HG02970 (cell line): ENCODE data around the gene ABHD12B.

ENCODE experiments used
- ATAC-seq: cut with Tn5 transposase; IDR thresholded peaks from one replicate; pipeline ENCODE4 v1.9.1; 2021; ENCODE audit warnings: mild to moderate bottlenecking, moderate library complexity, moderate number of reproducible peaks; ENCODE audit not compliant: unreplicated experiment, low FRiP score

ABHD12B gene, protein sequence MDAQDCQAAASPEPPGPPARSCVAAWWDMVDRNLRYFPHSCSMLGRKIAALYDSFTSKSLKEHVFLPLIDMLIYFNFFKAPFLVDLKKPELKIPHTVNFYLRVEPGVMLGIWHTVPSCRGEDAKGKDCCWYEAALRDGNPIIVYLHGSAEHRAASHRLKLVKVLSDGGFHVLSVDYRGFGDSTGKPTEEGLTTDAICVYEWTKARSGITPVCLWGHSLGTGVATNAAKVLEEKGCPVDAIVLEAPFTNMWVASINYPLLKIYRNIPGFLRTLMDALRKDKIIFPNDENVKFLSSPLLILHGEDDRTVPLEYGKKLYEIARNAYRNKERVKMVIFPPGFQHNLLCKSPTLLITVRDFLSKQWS

DNA sequence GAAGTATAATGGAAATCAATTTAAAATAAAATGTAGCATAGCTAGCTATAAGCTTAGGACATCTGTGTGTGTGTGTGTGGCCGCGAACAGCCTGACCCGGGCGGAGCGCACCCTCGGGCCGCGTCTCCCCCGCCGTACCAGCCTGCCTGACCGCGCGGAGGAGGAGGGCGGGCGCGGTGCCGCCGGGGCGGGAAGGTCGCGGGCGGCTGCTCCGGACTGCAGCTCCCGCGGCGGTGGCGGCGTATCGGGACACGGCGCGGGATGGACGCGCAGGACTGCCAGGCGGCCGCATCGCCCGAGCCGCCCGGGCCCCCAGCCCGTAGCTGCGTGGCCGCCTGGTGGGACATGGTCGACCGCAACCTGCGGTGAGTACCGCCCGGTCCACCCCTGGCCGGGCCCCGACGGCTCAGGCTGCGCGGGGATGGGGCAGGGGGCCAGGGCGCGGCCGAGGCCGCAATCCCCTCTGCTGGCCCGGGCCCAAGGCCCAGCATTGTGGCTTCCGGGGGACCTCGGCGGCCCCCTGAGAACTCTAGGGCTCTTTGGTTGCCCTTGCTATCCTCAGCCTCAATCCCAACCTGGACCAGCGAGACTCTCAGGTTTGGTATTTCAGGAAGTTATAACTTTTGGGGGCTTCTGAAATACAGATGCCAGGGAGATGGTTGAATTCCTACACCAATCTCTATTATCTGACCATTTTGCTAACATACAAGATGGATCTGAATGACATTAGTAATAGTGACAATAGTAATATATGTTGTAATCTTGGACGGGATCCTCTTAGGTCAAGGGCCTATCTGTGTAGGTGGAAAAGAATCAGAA, at the start of gene ABHD12B:
Gene ABHD12B (plus strand): TSS at position 140 of the 819 bp plus-strand sequence. CDS start 122 bp downstream, at position 262.
- no peak for ATAC-seq

DNA sequence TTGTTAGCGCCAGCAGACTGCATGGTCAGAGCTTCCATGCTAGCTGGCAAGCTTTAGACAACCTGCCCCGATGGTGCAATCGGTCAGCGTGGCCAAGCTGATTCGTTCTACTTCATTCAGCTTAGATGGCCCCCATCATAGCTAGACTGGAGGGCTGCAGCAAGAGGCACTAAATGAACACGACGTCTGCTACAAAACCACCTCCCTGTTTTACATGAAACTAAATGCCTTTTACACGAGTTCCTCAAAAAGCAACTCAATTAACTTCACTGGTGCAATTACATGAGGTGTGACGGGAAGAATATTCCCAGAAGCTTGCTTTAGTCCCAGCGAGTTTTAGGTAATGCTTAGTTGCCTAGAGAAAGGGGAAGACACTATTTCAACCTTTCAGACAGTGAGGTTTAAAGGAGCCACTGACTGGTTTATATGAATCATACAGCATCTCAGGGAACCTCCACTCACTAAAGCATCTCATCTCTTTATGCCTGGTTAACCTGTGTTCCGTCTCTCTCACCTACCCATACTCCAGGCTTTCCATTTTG, 49.3 kb upstream of the ABHD12B start:
- ATAC-seq, result no peak

DNA sequence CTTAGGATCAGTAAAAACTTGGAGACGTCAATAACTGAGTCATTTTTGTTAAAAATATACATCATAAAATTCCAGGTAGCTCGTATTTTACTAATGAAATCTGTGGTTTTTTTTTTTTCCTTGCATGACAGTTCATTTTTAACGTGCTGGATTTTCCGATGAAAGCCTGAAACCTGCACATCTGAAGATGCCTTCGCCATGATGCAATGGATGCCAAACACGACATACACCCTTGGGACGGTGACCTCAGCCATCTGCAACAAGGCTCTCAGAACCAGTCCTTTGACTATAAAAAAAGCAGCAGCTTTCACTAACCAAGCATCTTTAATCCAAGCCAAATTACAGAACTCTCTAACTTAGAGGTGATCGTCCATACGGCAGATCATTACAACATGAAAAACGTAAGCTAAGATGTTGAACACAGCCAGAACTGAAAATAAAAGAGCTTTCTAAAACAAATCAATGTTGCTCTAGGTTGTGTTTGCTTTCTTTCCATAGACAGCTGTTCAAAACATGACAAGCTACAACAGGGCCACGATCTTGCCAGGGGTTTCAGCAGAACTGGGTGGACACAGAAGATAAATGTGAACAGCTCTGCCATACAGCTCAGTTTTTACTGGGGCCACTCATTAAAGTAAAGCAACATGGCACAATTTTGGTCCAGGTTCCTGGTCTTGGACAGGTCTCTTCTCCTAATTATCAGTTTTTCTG, 48.6 kb upstream of the ABHD12B start:
- ATAC-seq, result peak; percentile 6

DNA sequence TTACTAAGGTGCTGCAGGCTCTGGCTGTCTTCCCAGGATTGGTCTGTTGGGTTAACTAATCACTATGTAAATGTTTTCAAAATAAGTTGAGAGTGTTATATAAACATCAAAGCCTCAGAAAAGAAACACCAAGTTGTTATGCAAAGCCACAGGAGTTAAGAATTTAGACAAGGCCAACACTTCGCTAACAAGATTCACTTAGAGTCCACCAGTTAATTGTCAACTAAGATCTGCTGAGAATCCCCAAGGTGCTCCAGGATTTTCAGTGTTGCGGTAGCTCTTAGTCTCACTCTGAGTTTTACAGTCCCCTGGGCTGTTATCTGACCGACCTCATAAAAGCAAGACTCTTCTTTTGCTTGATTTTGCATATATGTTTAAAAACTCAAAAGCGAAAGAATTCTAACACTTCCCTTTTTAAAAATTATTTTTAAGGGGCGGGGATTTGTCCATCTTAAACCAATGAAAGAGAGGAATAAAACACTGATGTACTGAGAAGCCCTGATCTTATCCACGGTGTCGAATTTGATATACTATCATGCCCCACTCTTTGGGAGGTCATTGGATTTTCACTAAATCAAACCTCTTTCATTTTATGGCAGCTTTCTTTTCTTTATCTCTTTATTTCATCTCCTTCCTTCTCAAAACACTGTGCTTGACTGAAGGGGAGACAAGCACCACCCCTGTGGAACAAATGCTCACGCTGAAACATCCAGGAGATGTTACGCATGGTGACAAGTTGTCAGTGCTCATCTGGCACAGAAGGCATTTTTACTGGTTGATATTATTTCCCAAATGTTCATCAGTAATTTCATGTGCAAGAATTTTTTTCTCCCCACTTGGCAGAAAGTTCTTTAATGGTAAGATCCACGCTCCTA, 47.9 kb upstream of the ABHD12B start:
- peak; percentile 66 for ATAC-seq

DNA sequence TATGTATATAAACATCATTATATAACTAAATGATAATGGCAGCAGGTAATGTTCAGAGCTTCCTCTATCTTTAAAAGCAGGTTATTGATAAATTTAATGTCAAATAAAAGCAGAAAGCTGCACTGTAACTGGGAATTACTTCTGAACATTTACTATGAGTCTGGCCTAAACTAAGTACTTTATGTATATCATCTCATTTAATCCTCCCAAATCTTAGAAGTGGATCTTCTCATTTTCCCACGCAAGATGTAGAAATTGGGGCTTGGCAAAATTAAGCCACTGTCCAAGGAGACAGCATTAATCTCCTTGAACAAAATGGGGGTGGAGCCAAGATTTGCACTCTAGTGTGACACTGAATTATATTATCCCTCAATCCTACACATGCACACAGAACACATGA, 46.5 kb upstream of the ABHD12B start:
- no peak for ATAC-seq

DNA sequence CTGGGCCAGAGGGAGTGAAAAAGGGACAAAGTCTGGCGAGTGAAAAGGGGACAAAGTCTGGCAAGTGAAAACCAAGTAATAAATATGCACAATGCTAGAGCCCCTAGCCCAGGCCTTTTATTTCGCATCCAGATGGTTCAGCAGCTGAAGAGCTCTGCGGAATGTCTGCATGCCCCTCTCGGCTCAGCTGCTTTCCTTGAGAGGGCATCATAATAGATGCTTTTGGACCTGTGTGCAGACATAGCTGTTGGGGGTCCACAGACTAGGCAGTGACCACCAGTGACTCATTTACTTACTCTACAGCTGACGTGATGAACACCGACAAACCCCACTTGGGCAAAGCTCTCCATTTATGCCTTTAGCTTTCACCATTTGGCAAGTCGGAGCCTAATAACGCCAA, 45.2 kb upstream of the ABHD12B start:
- no peak for ATAC-seq

DNA sequence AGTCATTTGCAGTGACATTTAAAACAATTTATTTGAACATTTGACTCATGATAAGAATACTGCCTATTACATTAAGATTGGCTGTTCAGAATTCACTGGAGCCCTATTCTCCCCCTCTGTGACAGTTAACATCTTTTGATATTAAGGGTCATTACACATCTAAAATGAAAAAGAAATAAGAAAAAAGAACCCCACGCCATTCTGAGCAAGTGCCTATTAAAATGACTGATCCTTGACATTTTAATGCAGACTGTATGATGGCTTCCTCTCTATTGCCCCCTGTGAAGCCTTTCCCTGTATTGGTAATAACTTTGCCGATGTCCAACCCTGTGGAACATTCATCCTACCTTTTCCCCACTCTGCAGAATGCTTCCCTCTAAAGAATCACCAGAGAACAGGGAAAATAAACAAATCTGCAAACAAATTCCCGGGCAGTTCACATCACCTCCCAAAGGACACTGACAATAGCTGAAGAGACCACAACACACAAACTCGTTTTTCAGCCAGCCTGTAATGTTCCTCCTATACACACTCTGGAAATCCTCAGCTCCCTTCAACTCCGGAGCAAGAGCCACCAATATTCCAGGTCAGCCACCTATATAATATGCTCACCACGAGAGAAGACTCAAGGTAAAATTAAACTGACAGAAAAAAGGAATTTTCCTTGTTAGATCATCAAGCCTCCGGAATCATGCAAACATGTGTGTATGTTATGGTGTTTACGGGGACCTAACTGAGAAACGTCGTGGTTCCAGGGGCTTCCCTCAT, 42.9 kb upstream of the ABHD12B start:
- ATAC-seq, result no peak

DNA sequence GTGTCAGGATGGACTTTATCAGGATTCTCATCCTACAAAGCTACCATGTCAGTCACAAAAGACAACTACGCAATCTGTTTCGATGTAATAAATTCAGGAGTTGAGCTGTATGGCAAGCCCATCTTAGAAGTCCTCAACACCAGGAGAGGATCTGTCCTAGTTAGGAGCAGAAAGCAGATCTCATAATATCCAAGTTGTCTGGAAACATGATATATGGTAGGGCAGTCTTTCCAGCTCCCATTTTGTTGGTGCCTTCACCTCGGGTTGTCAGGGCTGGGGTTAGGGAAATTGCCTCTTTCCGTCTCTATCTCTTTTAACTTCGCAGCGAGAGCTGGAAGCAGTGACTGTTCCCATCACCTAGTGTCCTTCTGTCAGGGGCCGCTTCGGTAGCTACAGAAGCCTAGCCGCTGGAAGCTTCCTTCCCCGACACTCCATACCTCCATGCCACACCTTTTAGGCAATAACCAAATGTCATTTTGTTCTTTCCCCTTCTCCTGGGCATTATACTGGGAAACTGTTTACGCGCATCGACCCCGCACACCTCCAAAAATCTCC, 42.3 kb upstream of the ABHD12B start:
- no peak for ATAC-seq

DNA sequence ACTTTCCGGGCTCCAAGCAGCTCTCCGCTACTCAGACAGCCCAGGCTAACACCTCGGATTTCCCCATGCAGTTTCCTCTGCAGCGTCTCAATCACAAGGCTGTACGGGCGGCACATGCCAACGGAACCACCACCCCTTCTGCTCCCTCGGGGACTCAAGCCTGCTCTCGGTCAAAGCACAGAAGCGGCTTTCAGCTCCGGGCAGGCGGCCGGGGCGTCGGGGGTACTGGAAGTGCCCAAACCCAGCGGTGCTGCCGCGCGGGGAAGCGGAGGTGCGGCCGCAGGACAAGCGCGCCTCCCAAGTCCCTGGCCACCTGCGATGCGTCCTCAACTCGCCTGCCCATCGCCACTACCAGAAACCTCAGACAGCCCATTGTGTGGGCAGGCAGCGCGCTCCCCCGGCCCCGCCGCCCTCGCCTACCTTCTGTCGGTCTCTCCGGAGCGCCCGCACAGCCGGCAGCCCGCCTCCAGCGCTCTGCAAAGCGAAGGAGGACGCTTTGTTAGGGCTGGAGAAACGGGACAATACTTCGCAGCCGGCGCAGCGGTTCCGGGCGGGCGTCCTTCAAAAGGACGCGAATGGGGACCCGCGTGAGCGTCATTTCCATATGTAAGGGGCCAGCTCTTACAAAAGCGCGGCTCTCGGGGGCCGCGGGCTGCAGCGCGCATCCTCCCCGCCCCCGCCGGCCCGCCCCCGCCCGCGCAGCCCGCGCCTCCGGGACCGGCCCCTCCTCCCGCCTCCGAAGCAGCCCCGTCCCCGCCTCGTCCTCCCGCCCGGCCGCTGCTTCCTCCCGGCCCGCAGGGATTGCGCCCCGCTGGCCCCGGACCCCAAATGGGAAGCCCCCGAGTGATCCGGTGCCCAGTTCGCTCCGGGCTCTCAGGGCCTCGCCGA, 41.6 kb upstream of the ABHD12B start:
- ATAC-seq, result peak; percentile 39

DNA sequence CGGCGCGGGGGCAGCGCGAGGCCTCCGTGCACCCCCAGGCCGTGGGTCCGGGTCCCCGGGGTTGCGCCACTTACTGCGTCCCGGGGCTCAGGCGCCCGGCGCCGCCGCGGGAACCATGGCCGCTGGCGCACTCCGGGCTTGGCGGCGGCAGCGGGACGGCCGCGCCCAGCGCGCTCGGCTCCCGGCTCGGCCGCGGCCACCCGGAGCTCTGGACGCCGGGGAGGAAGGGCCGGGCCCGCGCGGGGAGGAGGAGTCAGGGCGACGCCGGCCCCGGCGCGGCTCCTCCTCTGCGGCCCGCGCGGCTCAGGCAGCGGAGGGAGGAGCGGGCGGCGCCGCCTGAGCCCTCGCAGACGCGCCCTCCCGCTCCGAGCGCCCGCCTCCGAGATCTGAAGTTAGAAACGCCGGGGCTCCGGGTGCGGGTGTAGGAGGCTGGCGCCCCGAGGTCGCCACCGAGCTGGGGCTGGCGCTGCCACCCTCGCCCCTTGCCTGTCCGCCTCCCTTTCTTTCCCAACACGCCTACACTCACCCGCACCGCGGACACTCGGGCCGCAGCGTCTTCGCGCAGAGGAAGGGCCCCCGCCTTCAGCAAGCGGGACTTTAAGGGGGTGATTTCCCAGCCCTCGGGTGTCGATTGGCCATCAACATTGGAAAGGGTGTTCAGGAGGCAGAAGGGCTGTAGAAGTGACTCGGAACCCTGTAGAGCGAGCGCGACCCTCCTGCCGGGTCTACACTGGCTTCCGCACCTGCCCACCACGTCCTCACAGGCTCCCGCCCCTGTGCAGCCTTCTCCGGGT, 40.7 kb upstream of the ABHD12B start, which contains the start of gene NIN:
Gene NIN (minus strand): TSS at position 231 of the 794 bp plus-strand sequence. CDS start 9,106 bp downstream, outside the sequence.
- ATAC-seq, result peak; percentile 80

DNA sequence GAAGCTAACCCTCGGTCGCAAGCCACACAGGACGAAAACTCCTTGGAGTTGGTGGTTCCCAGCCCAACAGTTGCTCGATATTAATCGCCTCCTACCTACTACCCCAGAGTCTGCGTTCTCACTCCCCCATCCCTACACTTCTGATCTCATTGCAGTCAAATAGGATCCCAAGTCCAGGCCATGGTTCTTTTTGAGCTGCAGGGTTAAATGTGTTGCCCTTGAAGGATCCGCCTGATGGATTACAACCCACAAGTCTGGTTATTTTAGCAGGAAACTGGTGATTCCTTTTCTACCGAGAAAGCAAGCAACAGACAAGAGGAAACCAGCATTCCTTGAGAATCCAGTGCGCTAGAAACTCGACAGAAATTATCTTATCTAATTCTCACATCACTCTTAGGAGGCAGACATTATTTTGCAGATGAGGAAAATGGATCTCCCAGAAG, 40.1 kb upstream of the ABHD12B start:
- ATAC-seq, result no peak

DNA sequence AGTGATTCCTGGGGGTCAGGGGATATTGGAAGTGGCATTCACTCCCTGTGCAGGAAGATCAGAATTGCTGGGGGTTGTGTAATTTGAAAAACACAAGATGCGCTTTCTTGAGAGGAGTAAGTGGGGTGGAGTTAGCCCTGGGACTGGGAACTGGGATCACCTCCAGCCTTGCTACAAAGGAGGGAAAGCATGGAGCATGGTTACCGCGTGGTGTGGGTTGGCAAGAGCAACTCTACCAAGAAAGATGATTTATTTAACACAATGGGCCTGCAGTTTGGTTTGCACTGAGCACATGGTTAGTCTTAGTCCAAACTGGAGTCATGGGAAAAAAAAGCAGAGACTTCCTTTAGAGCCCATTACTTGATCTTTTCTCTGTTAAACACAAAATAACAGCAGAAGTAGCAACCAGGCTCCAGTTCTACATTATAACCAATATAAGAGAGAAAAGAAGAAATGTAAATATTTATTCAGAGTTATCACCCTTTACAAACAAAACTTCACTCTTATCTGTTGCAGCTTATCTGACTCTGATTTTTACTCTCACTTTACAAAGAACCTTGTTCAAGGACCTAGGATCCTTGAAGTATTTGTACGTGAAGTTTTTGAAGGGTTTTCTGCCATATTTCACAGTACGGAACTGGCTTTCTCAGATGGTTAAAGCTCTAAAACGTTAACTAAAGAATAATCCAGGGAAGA, 38.8 kb upstream of the ABHD12B start:
- no peak for ATAC-seq

DNA sequence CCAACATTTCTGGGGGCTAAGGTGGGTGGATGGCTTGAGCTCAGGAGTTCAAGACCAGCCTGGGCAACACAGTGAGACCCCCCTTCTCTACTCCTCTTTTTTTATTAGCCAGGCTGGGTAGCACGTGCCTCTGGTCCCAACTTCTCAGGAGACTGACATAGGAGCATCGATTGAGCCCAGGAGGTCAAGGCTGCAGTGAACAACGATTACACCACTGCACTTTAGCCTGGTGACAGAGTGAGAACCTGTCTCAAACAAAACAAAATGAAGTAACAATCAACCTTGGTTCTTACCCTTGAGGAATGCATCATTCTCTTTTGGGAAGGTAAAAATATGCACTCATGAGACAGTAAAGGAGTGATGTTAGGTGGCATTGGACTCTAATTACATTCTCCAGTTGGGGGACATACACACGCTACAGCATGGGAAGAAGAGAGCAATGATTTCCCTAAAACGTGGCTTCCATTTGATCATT, 37.0 kb upstream of the ABHD12B start:
- ATAC-seq, result no peak

DNA sequence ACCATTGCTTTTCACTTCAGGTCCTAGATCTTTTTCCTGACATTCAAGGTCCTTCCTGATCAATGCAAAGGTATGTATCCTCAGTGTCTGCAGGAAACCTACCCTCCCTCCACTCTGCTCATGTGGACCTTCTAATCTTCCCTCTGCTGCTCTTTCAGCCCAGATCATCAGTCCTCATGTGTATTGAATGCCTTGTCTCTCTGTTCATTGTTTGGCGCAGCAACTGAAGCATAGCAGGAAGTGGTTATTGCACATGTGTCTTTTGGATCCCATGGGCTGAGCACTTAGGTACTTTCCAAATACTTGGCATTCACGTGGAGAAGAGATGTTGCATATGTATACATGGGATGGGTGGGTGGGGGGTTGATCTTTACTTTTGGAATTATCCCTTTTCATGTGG, 36.6 kb upstream of the ABHD12B start:
- no peak for ATAC-seq

DNA sequence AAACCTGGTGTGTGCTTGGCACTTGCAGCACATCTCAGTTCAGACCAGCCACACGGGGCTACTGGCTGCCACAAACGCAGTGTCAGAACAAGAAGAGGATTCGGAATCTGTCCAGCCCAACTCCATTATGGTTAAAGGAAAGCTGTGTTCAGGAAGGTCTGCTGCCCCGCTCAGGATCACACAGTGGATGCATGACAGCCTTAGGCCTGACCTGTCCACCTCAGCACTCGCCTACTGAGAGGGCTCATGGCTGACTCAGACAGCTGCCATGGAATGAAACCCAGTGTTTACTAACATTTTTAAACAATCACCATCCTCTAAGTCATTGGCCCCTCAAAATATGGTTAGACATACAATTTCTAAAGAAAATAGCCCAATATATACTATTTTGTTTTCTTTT, 35.3 kb upstream of the ABHD12B start:
- no peak for ATAC-seq

DNA sequence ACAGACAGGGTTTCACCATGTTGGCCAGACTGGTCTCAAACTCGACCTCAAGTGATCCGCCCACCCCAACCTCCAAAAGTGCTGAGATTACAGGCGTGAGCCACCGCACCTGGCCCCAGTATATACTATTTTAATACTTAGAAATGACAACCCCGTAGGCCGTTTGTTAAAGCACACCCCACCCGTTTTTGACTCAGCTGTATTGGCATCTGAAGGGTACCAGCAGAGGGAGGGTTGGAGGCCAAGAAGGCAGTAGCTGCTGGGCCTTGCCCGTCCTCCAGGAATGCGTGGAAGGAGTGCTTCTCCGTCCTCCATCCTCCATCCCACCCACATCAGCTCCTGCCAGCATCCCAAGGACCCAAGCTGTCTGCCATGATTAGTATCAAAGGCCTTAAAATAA, 34.6 kb upstream of the ABHD12B start:
- ATAC-seq, result no peak
